NCI-H1048 (cell line): Measurements from ENCODE around the gene PCBP3.
"Not testable (repeated sequence)": the region's sequence is repeated elsewhere in the genome, so short reads cannot be mapped to it uniquely, and the experiment has no call there.

ENCODE experiments used
- DNase-seq: peaks from one replicate; lab custom pipeline; 2025; lab: John Stamatoyannopoulos, UW

Gene PCBP3

GRCh38 chr21:45875416-45875760 is 231.9 kb downstream of the PCBP3 start:
- DNase-seq, result no peak

DNA sequence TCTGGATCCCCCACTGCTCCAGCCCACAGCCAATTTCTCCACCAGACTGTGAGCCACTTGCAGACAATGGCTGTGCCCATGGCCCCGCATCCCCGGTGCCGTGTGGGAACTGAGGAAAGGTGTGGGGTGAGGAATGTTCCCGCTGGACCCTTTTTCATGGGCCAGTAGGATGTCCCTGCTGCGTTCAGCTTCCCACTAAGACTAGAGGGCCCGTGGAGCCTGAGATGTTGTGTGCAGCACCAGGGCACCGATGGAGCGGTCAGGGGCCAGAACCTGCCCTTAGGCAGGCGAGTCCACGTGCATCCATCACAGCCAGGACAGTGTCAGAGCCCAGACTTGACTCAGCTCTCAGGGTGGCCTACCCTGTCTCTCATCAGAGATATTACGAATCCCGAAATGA is 232.4 kb downstream of the PCBP3 start:
- DNase-seq, result no peak

GRCh38 chr21:45876381-45877170 is 233.1 kb downstream of the PCBP3 start:
- DNase-seq, result no peak

DNA sequence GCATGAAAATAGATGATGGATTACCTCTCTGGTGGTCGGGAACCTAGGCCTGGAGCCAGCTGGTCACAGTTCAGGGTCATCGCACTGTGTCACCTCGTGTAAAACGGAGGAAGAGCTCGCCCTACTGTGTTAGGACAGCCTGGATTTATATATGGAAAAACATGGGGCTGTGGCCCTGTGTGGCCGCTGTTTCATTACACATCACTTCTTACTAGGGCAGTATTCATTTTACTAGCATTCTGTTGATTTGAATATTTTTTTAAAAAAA is 233.6 kb downstream of the PCBP3 start:
- no peak for DNase-seq

DNA sequence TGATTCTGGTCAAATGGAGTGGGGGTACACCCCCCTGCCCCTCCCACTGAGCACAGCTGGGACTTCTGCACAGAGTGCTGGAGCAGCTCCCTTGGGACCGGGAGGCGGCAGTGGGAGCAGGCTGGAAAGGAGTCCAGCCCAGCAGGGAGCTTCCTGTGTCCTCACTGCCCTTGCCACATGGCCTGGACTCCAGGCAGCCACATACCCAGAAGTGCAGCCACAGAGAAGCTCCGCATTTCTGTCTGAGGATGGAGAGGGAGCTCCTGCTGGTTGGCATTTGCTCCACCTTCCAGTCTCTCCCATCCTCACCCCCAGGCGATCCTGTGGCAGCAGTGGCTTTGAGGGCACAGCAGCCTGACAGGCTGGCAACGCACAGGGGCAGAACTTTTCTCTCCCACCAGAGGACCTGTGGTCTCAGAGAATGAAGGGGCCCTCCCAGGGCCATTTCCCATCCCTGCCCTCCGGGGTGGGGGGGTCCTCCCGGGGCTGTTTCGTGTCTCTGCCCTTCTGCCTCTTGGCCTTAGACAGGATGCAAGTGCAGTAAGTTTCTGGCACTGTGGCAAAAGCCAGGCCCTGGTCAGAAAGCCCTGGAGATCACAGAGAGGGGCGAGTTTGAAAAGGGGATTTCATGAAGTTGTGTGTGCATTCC is 234.4 kb downstream of the PCBP3 start:
- no peak for DNase-seq

DNA sequence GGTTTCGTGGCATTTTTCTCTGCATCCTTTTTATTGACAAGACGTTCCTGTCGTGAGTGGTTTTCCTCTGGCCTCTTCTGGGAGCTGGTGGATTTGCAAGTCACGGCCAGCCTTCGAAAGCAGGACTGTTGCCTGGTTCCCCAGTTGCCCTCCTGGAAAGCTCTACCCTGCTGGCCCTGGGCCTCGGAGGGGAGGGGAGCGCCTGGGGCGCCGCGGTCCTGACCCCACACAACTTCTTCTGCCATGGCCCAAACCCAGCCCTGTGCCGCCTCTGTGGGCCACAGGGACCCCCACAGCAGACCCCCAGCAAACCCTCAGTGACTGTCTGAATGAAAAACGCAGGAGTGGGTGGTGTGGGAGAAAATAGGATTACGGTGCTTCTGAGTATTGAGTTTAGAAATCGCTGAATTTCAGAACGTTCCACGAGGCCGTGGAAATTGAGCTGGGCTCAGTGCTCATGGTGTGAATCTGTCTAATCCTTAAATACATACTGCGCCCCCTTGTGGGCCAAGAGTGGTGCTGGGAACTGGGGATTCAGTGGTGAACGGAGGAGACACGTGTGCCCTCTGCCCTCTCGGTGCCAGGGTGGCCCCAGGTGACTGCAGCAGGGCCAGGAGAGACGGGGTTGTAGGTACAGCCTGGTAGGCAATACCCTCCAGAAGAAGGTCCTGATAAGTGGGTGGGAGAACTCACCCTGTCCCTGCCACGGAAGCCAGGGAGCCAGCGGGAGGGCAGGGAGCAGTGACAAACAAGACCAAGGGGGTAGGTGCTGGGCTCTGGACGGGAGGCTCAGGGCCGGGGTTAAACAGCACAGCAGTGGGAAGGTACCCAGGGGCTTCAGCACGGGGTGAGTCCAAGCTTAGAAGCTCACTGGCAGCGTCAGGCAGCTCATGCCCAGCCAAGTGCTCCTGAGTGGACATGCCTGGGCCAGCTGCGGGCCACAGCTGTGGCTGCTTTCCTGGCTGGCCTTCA is 236.9 kb downstream of the PCBP3 start:
- peak; percentile 12 for DNase-seq

DNA sequence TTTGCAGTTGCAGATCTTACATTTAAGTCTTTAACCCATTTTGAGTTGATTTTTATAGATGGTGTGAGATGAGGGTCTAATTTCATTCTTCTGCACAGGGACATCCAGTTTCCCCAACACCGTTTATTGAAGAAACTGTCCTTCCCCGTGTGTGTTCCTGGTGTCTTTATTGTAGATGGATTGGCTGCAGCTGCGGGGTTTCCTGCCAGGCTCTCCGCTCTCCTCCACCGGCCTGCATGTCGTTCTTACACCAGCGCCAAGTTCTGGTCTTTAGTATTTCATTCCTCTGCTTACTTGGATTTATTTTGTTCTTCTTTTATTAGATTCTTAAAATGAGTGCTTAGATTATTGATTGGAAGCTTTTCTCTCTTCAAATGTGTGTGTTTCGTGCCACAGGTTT is 239.1 kb downstream of the PCBP3 start:
- no peak for DNase-seq

GRCh38 chr21:45883090-45883489 is 239.6 kb downstream of the PCBP3 start:
- DNase-seq, result no peak

DNA sequence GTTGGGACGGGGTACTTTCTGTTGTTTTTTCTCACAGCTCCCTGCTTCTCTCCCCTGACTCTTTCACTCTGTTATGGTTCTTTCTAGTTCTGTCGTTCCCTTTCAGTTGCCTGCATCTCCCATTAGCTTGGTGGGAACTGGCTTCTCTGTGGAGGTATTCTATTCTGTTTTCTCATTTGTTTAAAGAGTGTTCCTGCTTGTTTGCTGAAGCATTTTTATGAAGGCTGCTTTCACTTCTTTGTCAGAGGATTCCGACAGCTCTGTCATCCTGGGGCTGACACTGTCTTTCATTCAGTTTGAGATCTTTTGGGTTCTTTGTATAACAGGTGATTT is 242.0 kb downstream of the PCBP3 start:
- DNase-seq, result no peak

DNA sequence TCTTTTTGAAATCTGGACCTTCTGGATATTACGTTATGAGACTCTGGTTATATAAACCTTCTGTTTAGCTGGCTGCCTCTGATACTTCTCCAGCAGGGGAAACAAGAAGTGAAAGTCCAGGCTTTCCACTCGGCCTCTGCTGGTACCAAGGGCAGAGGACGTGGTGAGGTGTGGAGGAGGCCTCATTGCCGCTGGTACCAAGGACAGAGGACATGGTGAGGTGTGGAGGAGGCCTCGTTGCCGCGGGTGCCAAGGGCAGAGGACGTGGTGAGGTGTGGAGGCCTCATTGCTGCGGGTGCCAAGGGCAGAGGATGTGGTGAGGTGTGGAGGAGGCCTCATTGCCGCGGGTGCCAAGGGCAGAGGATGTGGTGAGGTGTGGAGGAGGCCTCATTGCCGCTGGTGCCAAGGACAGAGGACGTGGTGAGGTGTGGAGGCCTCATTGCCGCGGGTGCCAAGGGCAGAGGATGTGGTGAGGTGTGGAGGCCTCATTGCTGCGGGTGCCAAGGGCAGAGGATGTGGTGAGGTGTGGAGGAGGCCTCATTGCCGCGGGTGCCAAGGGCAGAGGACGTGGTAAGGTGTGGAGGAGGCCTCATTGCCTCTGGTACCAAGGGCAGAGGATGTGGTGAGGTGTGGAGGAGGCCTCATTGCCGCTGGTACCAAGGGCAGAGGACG is 242.5 kb downstream of the PCBP3 start:
- not testable (repeated sequence) for DNase-seq

DNA sequence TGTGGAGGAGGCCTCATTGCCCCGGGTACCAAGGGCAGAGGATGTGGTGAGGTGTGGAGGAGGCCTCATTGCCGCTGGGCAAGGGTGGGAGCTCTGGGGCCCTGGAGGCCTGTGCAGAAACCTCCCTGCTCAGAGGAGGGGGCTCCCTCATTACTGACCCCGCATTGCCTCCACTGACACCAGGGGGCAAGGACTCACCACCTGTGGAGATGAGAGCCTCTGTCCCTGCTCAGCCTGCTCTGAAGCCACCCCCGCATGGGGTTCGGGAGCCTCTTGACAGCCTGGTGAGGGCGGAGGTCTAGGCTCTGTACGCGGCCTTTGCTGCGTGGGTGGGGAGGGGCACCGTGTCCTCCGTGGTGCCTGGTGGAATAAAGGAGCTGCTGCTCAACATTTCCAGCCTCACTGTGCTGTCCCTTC is 243.1 kb downstream of the PCBP3 start:
- DNase-seq, result no peak

- DNase-seq, result no peak
Observed at GRCh38 chr21:45887120-45887611, 243.6 kb downstream of the PCBP3 start.

- no peak for DNase-seq
Observed at GRCh38 chr21:45887788-45888187, 244.3 kb downstream of the PCBP3 start.

- no peak for DNase-seq
Observed at GRCh38 chr21:45888386-45889009, 245.0 kb downstream of the PCBP3 start.

- no peak for DNase-seq
Observed at GRCh38 chr21:45889256-45889655, 245.7 kb downstream of the PCBP3 start.

GRCh38 chr21:45889961-45890360 is 246.4 kb downstream of the PCBP3 start:
- DNase-seq, result no peak

- DNase-seq, result no peak
Observed at GRCh38 chr21:45891388-45892155, 248.0 kb downstream of the PCBP3 start.

GRCh38 chr21:45892156-45892915 is 248.8 kb downstream of the PCBP3 start:
- DNase-seq, result no peak

GRCh38 chr21:45892916-45893739 is 249.6 kb downstream of the PCBP3 start:
- no peak for DNase-seq
